GM21825 (cell line): Measurements from ENCODE around the gene MKRN3.
"Not testable (repeated sequence)": the region's sequence is repeated elsewhere in the genome, so short reads cannot be mapped to it uniquely, and the experiment has no call there.

Source experiments
- ATAC-seq: cut with Tn5 transposase; IDR thresholded peaks from one replicate; pipeline ENCODE4 v1.9.1; 2021; ENCODE audit warnings: mild to moderate bottlenecking, moderate library complexity; ENCODE audit not compliant: unreplicated experiment

MKRN3 gene

GRCh38 chr15:23588268-23588667 lies 22.8 kb downstream of the MKRN3 start:
- no peak for ATAC-seq

GRCh38 chr15:23589012-23589411 lies 23.5 kb downstream of the MKRN3 start:
- no peak for ATAC-seq

- no peak for ATAC-seq
Observed at GRCh38 chr15:23594252-23594770, 28.8 kb downstream of the MKRN3 start.

GRCh38 chr15:23595368-23595767 lies 29.9 kb downstream of the MKRN3 start:
- ATAC-seq, result no peak

- no peak for ATAC-seq
Observed at GRCh38 chr15:23596736-23597135, 31.3 kb downstream of the MKRN3 start.

GRCh38 chr15:23597278-23597677 lies 31.8 kb downstream of the MKRN3 start:
- ATAC-seq, result not testable (repeated sequence)

GRCh38 chr15:23599053-23599452 lies 33.6 kb downstream of the MKRN3 start:
- no peak for ATAC-seq

- no peak for ATAC-seq
Observed at GRCh38 chr15:23602124-23602523, 36.6 kb downstream of the MKRN3 start.

- no peak for ATAC-seq
Observed at GRCh38 chr15:23606226-23606625, 40.8 kb downstream of the MKRN3 start.

GRCh38 chr15:23616536-23616935 lies 51.1 kb downstream of the MKRN3 start:
- ATAC-seq, result no peak
